ENCODE data around the gene EDIL3.

EDIL3 gene

DNA sequence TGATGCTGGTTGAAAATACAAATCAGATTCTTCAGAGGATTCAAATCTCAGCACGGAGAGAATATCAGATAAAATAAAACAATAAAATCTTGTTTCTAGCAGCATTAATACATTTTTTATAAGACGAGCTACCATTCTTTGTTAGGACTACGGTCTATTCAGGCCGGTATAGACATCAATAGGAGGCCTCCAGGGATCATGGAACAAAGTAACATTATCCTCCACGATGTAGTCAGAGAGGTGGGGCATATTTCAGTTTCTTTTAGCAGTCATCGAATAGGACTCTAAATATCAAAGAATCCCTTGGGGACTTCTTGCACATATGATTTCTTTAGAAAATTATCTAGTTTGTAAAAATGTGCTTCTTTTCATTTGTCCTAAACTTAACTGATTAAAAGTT lies 438.2 kb downstream of the EDIL3 start:
- no peak for DNase-seq

DNA sequence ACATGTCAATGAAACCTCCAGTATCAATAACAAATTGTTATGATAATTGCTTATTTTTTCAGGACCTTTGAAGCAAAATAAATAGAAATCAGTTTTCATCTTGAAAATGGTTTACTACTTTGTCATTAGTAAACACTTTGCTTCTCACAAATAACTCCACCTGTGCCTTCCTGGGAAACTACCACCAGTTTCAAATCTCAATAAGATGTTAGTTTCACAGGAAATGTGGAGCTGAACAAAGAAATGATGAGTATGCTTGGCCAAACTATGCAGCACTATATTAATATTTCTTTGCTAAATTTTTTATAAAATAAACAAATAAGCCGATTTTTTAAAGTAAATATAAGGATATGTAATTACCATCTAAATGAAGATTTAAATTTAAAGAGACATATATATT lies 442.5 kb downstream of the EDIL3 start:
- DNase-seq, result no peak

DNA sequence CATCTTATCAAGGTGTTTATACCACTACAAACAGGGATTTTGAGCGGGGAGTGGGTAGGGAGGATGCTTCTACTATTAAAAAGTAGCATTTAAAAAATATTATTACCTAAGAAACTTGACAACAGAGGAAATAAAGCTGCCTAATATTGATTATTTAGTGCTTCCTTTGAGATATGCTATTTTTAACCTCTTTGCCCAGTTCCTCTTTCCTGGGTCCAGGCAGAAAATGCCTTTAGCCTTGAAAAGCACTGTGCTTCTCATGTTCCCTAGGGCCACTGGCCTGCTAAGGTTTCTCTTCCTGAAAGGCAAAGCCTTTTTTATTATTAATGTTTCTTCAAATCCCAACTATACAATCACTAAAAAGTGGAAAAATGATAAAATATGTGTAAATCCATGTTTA lies 446.8 kb downstream of the EDIL3 start:
- DNase-seq, result no peak

- DNase-seq, result peak; percentile 87
These were observed 452.7 kb downstream of the EDIL3 start for GRCh38 chr5:83931969-83932368.

GRCh38 chr5:83927140-83927733 lies 457.4 kb downstream of the EDIL3 start:
- DNase-seq, result peak; percentile 81

- no peak for DNase-seq
These were observed 458.7 kb downstream of the EDIL3 start for GRCh38 chr5:83925955-83926337.

- DNase-seq, result no peak
These were observed 459.2 kb downstream of the EDIL3 start for GRCh38 chr5:83925321-83925954.

- no peak for DNase-seq
These were observed 459.8 kb downstream of the EDIL3 start for GRCh38 chr5:83924891-83925290.

DNA sequence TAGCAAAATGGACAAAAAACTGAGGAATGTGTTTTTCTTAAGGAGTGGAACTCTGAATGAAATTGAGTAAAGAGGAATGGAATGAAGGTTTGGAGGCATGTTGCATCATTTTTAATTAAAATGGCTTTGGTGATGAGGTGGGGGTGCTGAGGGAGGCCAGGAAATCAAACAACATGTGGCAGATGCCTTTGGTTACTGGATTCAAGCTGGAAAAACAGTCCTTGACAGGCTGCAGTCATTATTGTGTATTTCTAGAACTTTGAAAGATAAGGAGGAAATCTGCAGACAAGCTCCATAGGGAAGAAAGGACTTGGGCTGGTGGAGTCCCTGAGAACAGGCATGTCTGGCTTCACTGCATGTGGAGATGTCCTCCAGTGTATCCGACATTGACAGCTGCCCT lies 460.5 kb downstream of the EDIL3 start:
- DNase-seq, result no peak

DNA sequence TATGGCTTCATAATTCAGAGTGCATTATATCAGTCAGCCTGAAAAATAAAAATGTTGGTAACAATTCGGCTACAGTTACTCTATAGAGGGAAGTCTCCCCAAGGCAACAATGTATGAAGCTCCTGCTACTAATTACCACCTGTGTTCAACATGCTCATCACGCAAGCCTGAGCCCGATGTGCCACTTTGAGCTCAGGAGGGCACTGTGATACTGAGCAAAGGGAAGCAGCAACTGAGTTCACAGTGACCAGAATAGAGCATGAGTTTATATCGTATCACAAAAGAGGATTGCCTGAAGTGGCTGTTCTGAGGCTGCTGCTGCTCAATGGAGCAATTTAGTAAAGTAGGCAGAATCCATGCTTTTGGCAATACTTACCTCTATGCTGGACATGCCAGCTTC lies 462.0 kb downstream of the EDIL3 start:
- no peak for DNase-seq

DNA sequence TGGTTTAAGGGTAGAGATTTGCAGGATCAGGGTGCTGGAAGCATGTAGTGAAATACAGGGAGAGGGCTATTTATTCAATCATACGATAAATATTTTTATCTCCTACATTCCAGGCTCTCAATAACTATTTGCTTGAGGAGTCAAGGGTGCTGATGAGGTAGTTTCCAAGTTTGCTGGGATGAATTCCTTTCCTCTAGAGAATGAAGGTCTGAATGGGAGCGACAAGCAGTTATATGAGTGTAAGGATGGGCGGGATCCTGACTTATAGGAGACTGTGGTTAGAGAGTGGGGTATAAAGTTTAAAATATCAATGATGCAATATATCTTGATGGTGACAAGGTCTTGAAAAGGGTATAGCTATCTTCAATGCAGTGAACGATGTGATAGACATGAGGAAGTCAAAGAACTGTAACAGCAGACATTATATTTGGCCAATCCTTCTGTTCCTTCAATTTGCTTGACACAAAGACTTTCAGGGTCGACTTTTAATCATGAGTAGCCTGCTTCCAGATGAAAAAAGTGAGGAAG lies 462.9 kb downstream of the EDIL3 start:
- DNase-seq, result no peak

DNA sequence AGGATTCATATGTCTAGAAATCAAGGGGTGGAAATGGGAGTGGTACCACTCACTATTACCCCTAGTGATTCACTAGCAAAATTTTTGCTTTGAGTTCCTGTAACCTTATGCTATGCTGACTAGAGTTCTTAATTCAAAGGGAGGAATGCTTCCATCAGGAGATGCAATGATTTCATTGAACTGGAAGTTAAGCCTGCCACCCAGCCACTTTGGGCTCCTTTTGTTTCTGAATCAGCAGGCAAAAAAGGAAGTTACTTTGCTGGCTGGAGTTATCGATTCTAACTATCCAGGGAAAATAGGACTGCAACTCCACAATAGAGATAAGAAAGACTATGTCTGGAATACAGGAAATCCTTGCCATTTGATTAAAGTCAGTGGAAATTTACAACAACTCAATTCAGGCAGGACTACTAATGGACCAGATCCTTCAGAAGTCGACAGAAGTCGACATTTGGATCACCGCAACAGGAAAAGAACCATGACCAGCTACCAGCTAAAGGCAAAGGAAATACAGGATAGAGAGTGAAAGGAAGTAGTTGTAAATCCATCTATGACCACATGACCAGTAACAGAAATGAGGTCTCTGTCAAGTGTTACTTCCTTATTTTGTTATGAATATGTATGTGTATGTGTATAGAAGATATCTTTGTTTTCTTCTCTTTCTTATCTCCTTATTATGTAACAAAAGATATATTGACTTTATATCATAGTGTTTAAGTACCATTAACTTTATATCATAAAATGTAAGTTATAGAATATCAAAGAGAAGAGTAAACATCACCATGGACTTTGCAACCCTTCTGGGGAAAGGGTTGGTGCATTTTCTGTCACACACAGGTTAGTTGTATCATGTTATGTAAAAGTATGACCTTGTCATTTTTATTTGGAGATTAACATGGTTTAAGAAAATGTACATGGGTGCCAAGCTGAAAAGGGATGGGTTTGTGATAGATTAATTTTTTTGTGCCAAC lies 465.3 kb downstream of the EDIL3 start:
- DNase-seq, result no peak

- DNase-seq, result no peak
These were observed 467.3 kb downstream of the EDIL3 start for GRCh38 chr5:83917261-83917908.

DNA sequence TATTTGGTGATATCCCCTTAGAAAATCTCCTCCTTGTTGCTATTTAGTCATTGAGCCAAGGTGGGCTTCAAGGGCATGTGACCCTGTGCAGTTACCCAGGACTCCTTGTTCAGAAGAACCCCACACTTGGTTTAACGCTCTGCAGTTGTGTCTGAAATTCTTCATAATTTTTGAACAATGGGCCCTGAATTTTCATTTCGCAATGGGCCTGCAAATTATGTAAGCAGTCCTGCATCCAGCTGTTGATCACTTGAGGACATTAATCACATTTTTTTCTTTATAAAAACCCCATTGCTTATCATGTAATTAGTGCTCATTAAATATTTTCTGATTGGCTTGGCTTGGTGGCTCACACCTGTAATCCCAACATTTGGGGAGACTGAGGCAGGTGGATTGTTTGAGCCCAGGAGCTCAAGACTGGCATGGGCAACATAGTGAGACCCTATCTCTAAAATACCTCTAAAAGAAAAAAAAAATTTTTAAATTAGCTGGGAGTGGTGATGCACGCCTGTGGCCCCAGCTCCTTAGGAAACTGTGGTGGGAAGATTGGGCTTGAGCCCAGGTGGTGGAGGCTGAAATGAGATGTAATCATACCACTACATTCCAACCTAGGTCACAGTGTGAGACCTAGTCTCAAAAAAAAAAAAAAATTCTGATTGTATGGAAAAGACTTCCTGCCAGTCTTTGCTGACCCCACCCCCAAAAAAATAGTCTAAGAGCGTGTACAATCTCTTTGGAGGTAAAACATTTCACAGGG lies 469.8 kb downstream of the EDIL3 start:
- no peak for DNase-seq

DNA sequence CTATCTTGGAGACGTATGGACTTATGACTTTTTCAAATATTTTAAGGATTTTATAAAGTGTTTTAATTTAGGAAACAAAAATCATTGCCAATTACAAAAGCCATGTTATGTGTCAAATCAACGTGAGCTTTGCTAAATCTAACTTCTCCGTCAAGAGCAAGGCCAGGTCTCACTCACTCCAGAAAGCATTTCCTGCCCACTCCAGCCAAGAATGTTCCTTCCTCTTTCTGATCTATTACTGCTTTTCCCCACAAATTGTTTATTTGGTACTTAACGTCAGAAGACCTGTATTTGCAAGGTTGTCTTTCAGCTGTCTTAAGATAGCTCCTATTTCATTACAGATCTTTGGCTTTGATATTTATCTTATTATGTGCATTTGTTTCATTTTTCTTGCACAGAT lies 470.5 kb downstream of the EDIL3 start:
- no peak for DNase-seq

DNA sequence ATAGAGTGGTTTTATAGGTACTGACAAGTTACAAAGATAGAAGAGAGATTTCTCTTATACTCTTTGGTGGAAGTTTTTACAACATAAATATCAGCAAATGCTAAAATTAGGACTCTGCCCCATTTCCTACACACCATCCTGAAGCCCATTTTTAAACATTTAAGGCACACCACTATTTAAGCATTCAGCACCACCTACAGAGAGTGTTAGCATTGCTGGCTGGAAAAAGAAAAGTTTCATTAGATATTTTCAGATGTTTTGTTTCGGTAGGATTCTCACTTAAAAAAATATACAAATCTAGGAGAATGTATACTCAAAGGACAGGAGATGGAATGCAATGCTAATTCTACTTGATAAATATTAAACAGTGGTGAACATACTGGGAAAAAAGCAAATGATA lies 471.1 kb downstream of the EDIL3 start:
- DNase-seq, result no peak

GRCh38 chr5:83911367-83911919 lies 473.2 kb downstream of the EDIL3 start:
- DNase-seq, result peak; percentile 27

DNA sequence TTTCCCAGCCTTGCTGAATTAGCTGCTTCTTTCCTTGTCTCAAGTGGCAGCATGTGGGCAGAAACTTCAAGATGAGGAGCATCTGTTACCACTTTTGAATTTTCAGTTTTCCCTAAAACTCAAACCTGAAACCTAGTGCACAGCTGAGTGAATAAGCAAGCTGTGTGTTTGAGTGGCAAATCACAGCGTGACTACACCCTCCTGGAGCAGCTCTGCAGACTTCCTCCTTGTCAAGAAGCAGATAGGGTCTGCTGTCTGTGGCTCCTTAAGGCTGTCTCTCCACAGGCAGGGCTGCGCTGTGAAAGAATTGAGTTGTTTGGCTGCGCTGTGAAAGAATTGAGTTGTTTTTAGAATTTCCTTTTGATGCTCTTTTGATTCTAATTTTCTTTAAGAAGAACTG lies 484.4 kb downstream of the EDIL3 start:
- DNase-seq, result no peak

GRCh38 chr5:83899326-83899970 lies 485.2 kb downstream of the EDIL3 start:
- DNase-seq, result no peak

DNA sequence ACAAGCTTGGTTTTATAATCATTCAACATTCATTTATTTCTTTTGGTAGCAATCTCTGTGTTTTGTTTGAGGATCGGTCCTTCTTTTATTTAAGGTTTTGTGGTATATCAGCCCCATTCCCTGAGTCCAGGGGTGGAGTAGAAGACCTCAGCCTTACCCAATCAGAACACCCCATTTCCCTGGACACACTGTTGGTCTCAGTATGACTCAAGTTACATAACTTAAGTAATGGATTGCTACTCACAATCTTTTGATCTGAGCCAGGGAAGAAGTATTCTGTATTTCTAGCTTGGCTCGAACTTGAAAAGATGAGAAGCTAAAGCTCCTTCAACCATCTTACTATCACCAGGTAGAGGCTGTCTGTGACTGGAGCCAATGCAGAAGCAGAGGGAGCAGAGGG lies 488.8 kb downstream of the EDIL3 start:
- no peak for DNase-seq

- no peak for DNase-seq
These were observed 493.4 kb downstream of the EDIL3 start for GRCh38 chr5:83891261-83891660.
